NT2/D1 (cell line): ENCODE measurements around the gene ACER3.
"Not testable (repeated sequence)": the region's sequence is repeated elsewhere in the genome, so short reads cannot be mapped to it uniquely, and the experiment has no call there.

Source experiments
- DNase-seq: peaks from one replicate; pipeline ENCODE4 v3.0.0-alpha.2; 2011; ENCODE audit warnings: low read depth, low spot score
- H3K27me3 ChIP-seq: 2 replicates; pipeline ENCODE4 v1.6.0; 2011; ENCODE audit warnings: mild to moderate bottlenecking; ENCODE audit not compliant: insufficient read length, insufficient read depth
- H3K36me3 ChIP-seq: 2 replicates; pipeline ENCODE4 v1.6.1; 2011; ENCODE audit warnings: mild to moderate bottlenecking, low read length, mixed read lengths; ENCODE audit not compliant: insufficient read depth, insufficient read length
- H3K4me1 ChIP-seq: 2 replicates; pipeline ENCODE4 v1.5.1; 2011; ENCODE audit not compliant: insufficient read depth, insufficient read length
- H3K4me3 ChIP-seq: 2 replicates; pipeline ENCODE4 v1.5.1; 2011; ENCODE audit warnings: low read depth; ENCODE audit not compliant: insufficient read length
- H3K9ac ChIP-seq: 2 replicates; pipeline ENCODE4 v1.6.0; 2011; ENCODE audit warnings: low read depth; ENCODE audit not compliant: insufficient read length
- H3K9me3 ChIP-seq: 2 replicates; pipeline ENCODE4 v1.5.1; 2011; ENCODE audit warnings: mild to moderate bottlenecking, low read length; ENCODE audit not compliant: insufficient read depth
- SUZ12 ChIP-seq: IDR thresholded peaks from 2 replicates; pipeline ENCODE4 v1.6.1; 2011; ENCODE audit not compliant: insufficient read length, insufficient read depth; ENCODE audit errors: extremely low read depth
- YY1 ChIP-seq: IDR thresholded peaks from 2 replicates; pipeline ENCODE4 v1.6.1; 2011; ENCODE audit not compliant: insufficient read length, insufficient read depth
- ZNF274 ChIP-seq: IDR thresholded peaks from 2 replicates; pipeline ENCODE4 v1.6.1; 2011; ENCODE audit warnings: mild to moderate bottlenecking, low read depth, low read length

Gene ACER3

GRCh38 chr11:76823481-76824028, 37.2 kb upstream of the ACER3 start:
- DNase-seq: no peak
- no peak overlapping the region for H3K9ac ChIP-seq
- no peaks in the 10 kb centered on the region for H3K27me3 ChIP-seq
- H3K4me1 ChIP-seq: peaks cover 8% of the 10 kb centered on the region
- H3K36me3 ChIP-seq: no peaks in the 10 kb centered on the region
- peaks cover 12% of the 10 kb centered on the region for H3K9me3 ChIP-seq
- TF ChIP-seq YY1: no peak
- TF ChIP-seq SUZ12: no peak
- TF ChIP-seq ZNF274: no peak
- H3K4me3 ChIP-seq: no peak overlapping the region

GRCh38 chr11:76824083-76824939, 36.4 kb upstream of the ACER3 start:
- TF ChIP-seq ZNF274 (no peak), SUZ12 (no peak), YY1 (no peak)

GRCh38 chr11:76824980-76825725, 35.6 kb upstream of the ACER3 start:
- Histone ChIP-seq H3K36me3 (no peaks in the 10 kb centered on the region), H3K9ac (no peak overlapping the region), H3K27me3 (no peaks in the 10 kb centered on the region), H3K9me3 (peaks cover 10% of the 10 kb centered on the region), H3K4me3 (no peak overlapping the region), H3K4me1 (peaks cover 8% of the 10 kb centered on the region)
- no peak for DNase-seq
- TF ChIP-seq ZNF274: no peak
- no peak for TF ChIP-seq YY1
- no peak for TF ChIP-seq SUZ12

More at GRCh38 chr11:76824083-76824939, 36.4 kb upstream of the ACER3 start:
- peaks cover 12% of the 10 kb centered on the region for H3K9me3 ChIP-seq
- H3K4me3 ChIP-seq: no peak overlapping the region
- peaks cover 8% of the 10 kb centered on the region for H3K4me1 ChIP-seq
- no peaks in the 10 kb centered on the region for H3K27me3 ChIP-seq
- no peak overlapping the region for H3K9ac ChIP-seq
- H3K36me3 ChIP-seq: no peaks in the 10 kb centered on the region
- DNase-seq: no peak

- Histone ChIP-seq H3K27me3 (no peaks in the 10 kb centered on the region), H3K4me3 (no peak overlapping the region), H3K9me3 (0 out of 2 replicates have a peak, but pooled peaks cover 6% of the 10 kb centered on the region), H3K9ac (no peak overlapping the region), H3K36me3 (no peaks in the 10 kb centered on the region), H3K4me1 (peaks cover 8% of the 10 kb centered on the region)
- DNase-seq: no peak
- TF ChIP-seq ZNF274: no peak
These were observed 34.9 kb upstream of the ACER3 start for GRCh38 chr11:76825726-76826396.

- H3K9ac ChIP-seq, H3K4me3 ChIP-seq, H3K9me3 ChIP-seq, H3K27me3 ChIP-seq, H3K4me1 ChIP-seq, H3K36me3 ChIP-seq, DNase-seq: not testable (repeated sequence)
These were observed 34.2 kb upstream of the ACER3 start for GRCh38 chr11:76826508-76826907.

- not testable (repeated sequence) for H3K27me3 ChIP-seq, H3K9me3 ChIP-seq, H3K4me1 ChIP-seq, DNase-seq, H3K4me3 ChIP-seq, H3K9ac ChIP-seq, H3K36me3 ChIP-seq
These were observed 33.7 kb upstream of the ACER3 start for GRCh38 chr11:76827005-76827404.

- no peak for TF ChIP-seq ZNF274
- no peak overlapping the region for H3K9ac ChIP-seq
- no peaks in the 10 kb centered on the region for H3K4me1 ChIP-seq
- DNase-seq: no peak
- no peaks in the 10 kb centered on the region for H3K9me3 ChIP-seq
- H3K27me3 ChIP-seq: no peaks in the 10 kb centered on the region
- no peak overlapping the region for H3K4me3 ChIP-seq
- H3K36me3 ChIP-seq: no peaks in the 10 kb centered on the region
These were observed 29.9 kb upstream of the ACER3 start for GRCh38 chr11:76830639-76831327.
